IMR-90 (cell line): ENCODE results near the gene DOCK9. TPM values are rescaled to one million over a fixed set of nuclear protein-coding genes. Genes with fewer than 3 reads are reported as not detected.

Source experiments
- ATAC-seq: fragments of 200-7000 bp; cut with Tn5 transposase; 2 replicates; pipeline ENCODE4 v1.9.1; 2020; ENCODE audit warnings: low read depth, mild to moderate bottlenecking, moderate library complexity
- BruUV-seq: library from RNA; stranded (reverse); fragments of 400-500 nt; replicated peaks from 2 replicates; lab custom pipeline; 2021; lab: Mats Ljungman, UMichigan
- CTCF ChIA-PET: fragments of 300-600 bp; formaldehyde crosslinking; extraction: SDS; loops from one replicate; lab custom pipeline; 2021; ENCODE audit warnings: antibody characterized with exemption; lab: Yijun Ruan, JAX
- POLR2A ChIA-PET: fragments of 300-600 bp; sonication (Branson Sonifier 250); formaldehyde crosslinking; loops from one replicate; lab custom pipeline; 2022; ENCODE audit warnings: antibody characterized with exemption; ENCODE audit not compliant: unreplicated experiment; lab: Charles Lee
- DNase-seq: peaks from one replicate; pipeline ENCODE4 v3.0.0; 2013
- H2AFZ ChIP-seq: replicated peaks from 2 replicates; pipeline ENCODE3; 2013; ENCODE audit warnings: low read length, mild to moderate bottlenecking; ENCODE audit not compliant: poor library complexity
- H2AK5ac ChIP-seq: 2 replicates; pipeline ENCODE4 v1.6.1; 2013; ENCODE audit warnings: low read depth, low read length, inconsistent platforms
- H2AK9ac ChIP-seq: replicated peaks from 2 replicates; pipeline ENCODE3; 2013; ENCODE audit warnings: mild to moderate bottlenecking, low read depth, low read length, moderate library complexity; ENCODE audit not compliant: poor library complexity
- H2BK120ac ChIP-seq: 2 replicates; pipeline ENCODE4 v1.6.1; 2013; ENCODE audit warnings: low read depth, low read length, inconsistent platforms
- H2BK15ac ChIP-seq: 3 replicates; pipeline ENCODE4 v1.6.1; 2013; ENCODE audit warnings: low read depth, low read length, inconsistent platforms
- H2BK20ac ChIP-seq: 2 replicates; pipeline ENCODE4 v1.6.1; 2013; ENCODE audit warnings: low read depth, mild to moderate bottlenecking, inconsistent platforms, low read length, moderate library complexity
- H2BK5ac ChIP-seq: 2 replicates; pipeline ENCODE4 v1.6.1; 2013; ENCODE audit warnings: mild to moderate bottlenecking, low read depth, low read length, inconsistent platforms; ENCODE audit not compliant: poor library complexity, severe bottlenecking
- H3K14ac ChIP-seq: replicated peaks from 2 replicates; pipeline ENCODE4 v1.6.1; 2013; ENCODE audit warnings: low read depth, low read length, inconsistent platforms
- H3K18ac ChIP-seq: 2 replicates; pipeline ENCODE4 v1.6.1; 2013; ENCODE audit warnings: low read depth, low read length, control low read depth
- H3K23ac ChIP-seq: 2 replicates; pipeline ENCODE4 v1.6.1; 2013; ENCODE audit warnings: low read depth, low read length, inconsistent platforms
- H3K27ac ChIP-seq: 2 replicates; pipeline ENCODE4 v1.5.1; 2013; ENCODE audit warnings: mild to moderate bottlenecking, control low read depth, low read length; ENCODE audit not compliant: insufficient read depth
- H3K27me3 ChIP-seq: 2 replicates; pipeline ENCODE4 v1.6.1; 2013; ENCODE audit warnings: low read length; ENCODE audit not compliant: control insufficient read depth, insufficient read depth
- H3K36me3 ChIP-seq: 2 replicates; pipeline ENCODE4 v1.6.1; 2013; ENCODE audit warnings: low read length, mixed read lengths; ENCODE audit not compliant: control insufficient read depth, insufficient read depth
- H3K4ac ChIP-seq: 2 replicates; pipeline ENCODE4 v1.6.1; 2013; ENCODE audit warnings: low read depth, low read length, inconsistent platforms
- H3K4me1 ChIP-seq: 2 replicates; pipeline ENCODE4 v1.6.1; 2013; ENCODE audit warnings: low read length, mixed read lengths; ENCODE audit not compliant: control insufficient read depth, insufficient read depth
- H3K4me2 ChIP-seq: 2 replicates; pipeline ENCODE4 v1.6.1; 2013; ENCODE audit warnings: low read depth, mild to moderate bottlenecking, control low read depth, low read length, moderate library complexity
- H3K4me3 ChIP-seq: 2 replicates; pipeline ENCODE4 v1.5.1; 2013; ENCODE audit warnings: low read depth, mild to moderate bottlenecking, control low read depth, low read length, moderate library complexity; ENCODE audit not compliant: insufficient read depth
- H3K56ac ChIP-seq: 2 replicates; pipeline ENCODE4 v1.6.1; 2013; ENCODE audit warnings: low read length, inconsistent platforms; ENCODE audit not compliant: insufficient read depth; ENCODE audit errors: extremely low read depth
- H3K79me1 ChIP-seq, 2 experiments: 2 replicates each; pipeline ENCODE4 v1.6.1; 2013; ENCODE audit warnings: low read length in 2 of 2, inconsistent platforms in 1 of 2, low read depth in 1 of 2
- H3K9ac ChIP-seq: 2 replicates; pipeline ENCODE4 v1.6.1; 2013; ENCODE audit warnings: low read depth, low read length, control low read depth
- H3K9me1 ChIP-seq: 2 replicates; pipeline ENCODE4 v1.6.1; 2013; ENCODE audit warnings: low read length, inconsistent platforms; ENCODE audit not compliant: insufficient read depth
- H3K9me3 ChIP-seq: 2 replicates; pipeline ENCODE4 v1.6.1; 2013; ENCODE audit warnings: low read length; ENCODE audit not compliant: control insufficient read depth, insufficient read depth
- H4K20me1 ChIP-seq: 2 replicates; pipeline ENCODE4 v1.6.1; 2013; ENCODE audit warnings: low read length, inconsistent platforms; ENCODE audit not compliant: insufficient read depth
- H4K5ac ChIP-seq: 2 replicates; pipeline ENCODE4 v1.6.1; 2013; ENCODE audit warnings: mild to moderate bottlenecking, low read depth, low read length, control low read depth
- H4K8ac ChIP-seq, 2 experiments: 2 replicates each; pipeline ENCODE4 v1.6.1; 2013; ENCODE audit warnings: low read depth in 2 of 2, low read length in 2 of 2, control low read depth in 1 of 2, inconsistent platforms in 1 of 2
- H4K91ac ChIP-seq: 2 replicates; pipeline ENCODE4 v1.6.1; 2013; ENCODE audit warnings: low read depth, low read length, inconsistent platforms; ENCODE audit not compliant: insufficient read depth
- BHLHE40 ChIP-seq: fragments of 150-350 bp; IDR thresholded peaks from 2 replicates; pipeline ENCODE4 v1.6.1; 2016; ENCODE audit warnings: mild to moderate bottlenecking, low read depth, low read length
- CEBPB ChIP-seq: IDR thresholded peaks from 2 replicates; pipeline ENCODE4 v1.6.1; 2012; ENCODE audit warnings: low read depth, low read length, improper control_type of control experiment
- CHD1 ChIP-seq: IDR thresholded peaks from 2 replicates; pipeline ENCODE4 v1.6.1; 2012; ENCODE audit warnings: low read depth, low read length, improper control_type of control experiment
- FOS ChIP-seq: fragments of 150-350 bp; IDR thresholded peaks from 2 replicates; pipeline ENCODE4 v1.6.1; 2016; ENCODE audit warnings: low read depth, low read length
- MAFK ChIP-seq: IDR thresholded peaks from 2 replicates; pipeline ENCODE4 v1.6.1; 2012; ENCODE audit warnings: low read depth, low read length, improper control_type of control experiment
- MAZ ChIP-seq: IDR thresholded peaks from 2 replicates; pipeline ENCODE4 v1.6.1; 2012; ENCODE audit warnings: low read depth, mild to moderate bottlenecking, low read length, improper control_type of control experiment, moderate library complexity, borderline replicate concordance
- MXI1 ChIP-seq: IDR thresholded peaks from 2 replicates; pipeline ENCODE4 v1.6.1; 2012; ENCODE audit warnings: low read depth, mild to moderate bottlenecking, low read length, moderate library complexity, borderline replicate concordance
- NFE2L2 ChIP-seq: fragments of 150-350 bp; IDR thresholded peaks from 2 replicates; pipeline ENCODE4 v1.6.1; 2016; ENCODE audit warnings: low read depth, mild to moderate bottlenecking, low read length
- POLR2A ChIP-seq: IDR thresholded peaks from 2 replicates; pipeline ENCODE4 v1.6.1; 2012; ENCODE audit warnings: mild to moderate bottlenecking, low read depth, low read length
- RAD21 ChIP-seq: IDR thresholded peaks from 2 replicates; pipeline ENCODE4 v1.6.1; 2012; ENCODE audit warnings: low read length, improper control_type of control experiment
- RCOR1 ChIP-seq: IDR thresholded peaks from 2 replicates; pipeline ENCODE4 v1.6.1; 2012; ENCODE audit warnings: mild to moderate bottlenecking, low read length, improper control_type of control experiment; ENCODE audit not compliant: insufficient replicate concordance
- RFX5 ChIP-seq: IDR thresholded peaks from 2 replicates; pipeline ENCODE4 v1.8.0; 2012; ENCODE audit warnings: low read depth, mild to moderate bottlenecking, low read length, moderate library complexity
- SMC3 ChIP-seq: fragments of 150-350 bp; IDR thresholded peaks from 2 replicates; pipeline ENCODE4 v1.6.1; 2016; ENCODE audit warnings: low read depth, mild to moderate bottlenecking, antibody characterized with exemption, low read length, moderate library complexity
- WGBS, 2 experiments: methylation state at CpG; one replicate each; pipeline versions ENCODE4 v1.1.5 to v1.1.7; 2013; ENCODE audit warnings: missing lambda C conversion rate in 2 of 2; ENCODE audit not compliant: insufficient read length in 1 of 2; ENCODE audit errors: extremely low coverage in 2 of 2; 5-methylcytosine and 5-hydroxymethylcytosine counted together
- dilution Hi-C: fragments of 300-500 bp; cut with HindIII; formaldehyde crosslinking; loops from one replicate; pipeline ENCODE4 v1.14.3; 2018; ENCODE audit warnings: low sequenced_read_pairs; ENCODE audit not compliant: unreplicated experiment
- in situ Hi-C: fragments of 300-500 bp; cut with MboI; formaldehyde crosslinking; loops from 3 replicates; pipeline ENCODE4 v1.14.3; 2019; ENCODE audit warnings: low sequenced_read_pairs, inconsistent platforms, mixed read lengths
- intact Hi-C: fragments of 100-400 bp; cut with micrococcal nuclease; formaldehyde crosslinking; loops from 2 replicates; pipeline ENCODE4 v1.10.0; 2022
- polyA plus RNA-seq, 3 experiments: library from polyadenylated mRNA; depleted of rRNA; stranded (reverse); fragments of >200 nt; gene quantifications; 2 replicates each; pipeline ENCODE4 v1.2.3, GENCODE V29; 2012; ENCODE audit warnings: low replicate concordance in 1 of 3
- total RNA-seq: library from RNA; depleted of rRNA; stranded (reverse); fragments of >200 nt; gene quantifications from 2 replicates; pipeline ENCODE4 v1.2.3, GENCODE V29; 2012
- TF ChIP-seq, protein P1 (sequence below): fragments of 150-350 bp; IDR thresholded peaks from 2 replicates; pipeline ENCODE4 v1.6.1; 2016; ENCODE audit warnings: low read depth, mild to moderate bottlenecking, low read length, moderate library complexity, borderline replicate concordance
- TF ChIP-seq, protein P2 (sequence below): fragments of 150-350 bp; IDR thresholded peaks from 2 replicates; pipeline ENCODE4 v1.6.1; 2017; ENCODE audit warnings: mild to moderate bottlenecking, antibody characterized with exemption, low read length, low read depth
- TF ChIP-seq, protein P3 (sequence below): conservative IDR thresholded peaks from 2 replicates; pipeline ENCODE4 v1.5.1; 2012; ENCODE audit warnings: mild to moderate bottlenecking, low read depth, low read length, improper control_type of control experiment

Gene DOCK9
- total and polyA plus RNA-seq, 2 of the 4 experiments (the other 2 are of a cell fraction) = 4.8 to 7.2 TPM

DNA sequence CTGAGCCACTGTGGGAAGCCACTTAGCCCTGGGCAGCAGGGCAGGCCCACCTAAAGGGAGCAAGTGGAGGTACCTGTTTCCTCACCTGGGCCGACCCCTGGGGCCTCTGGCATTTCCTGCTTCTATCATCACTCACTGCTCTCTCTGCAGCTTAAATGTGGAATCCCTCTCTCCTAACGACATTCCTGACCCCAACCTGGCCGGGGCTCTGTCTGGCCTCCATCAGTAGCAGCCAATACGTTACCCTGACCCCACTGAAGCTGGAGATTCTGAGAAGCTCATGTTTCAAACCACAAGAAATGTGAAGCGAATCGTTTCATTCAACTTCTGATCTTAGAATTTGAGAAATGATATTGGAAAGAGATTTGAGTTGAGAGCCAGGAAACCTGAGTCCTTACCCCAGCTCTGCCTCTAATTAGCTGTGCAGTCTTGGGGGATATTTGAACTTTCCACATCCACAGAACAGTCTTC lies 39.9 kb downstream of the DOCK9 start:
- no peak overlapping the region for H2BK20ac ChIP-seq
- POLR2A ChIA-PET = no interaction called here
- no peak overlapping the region for H3K4ac ChIP-seq
- H3K36me3 ChIP-seq = no peaks in the 10 kb centered on the region
- no peak overlapping the region for H4K8ac ChIP-seq
- H3K27ac ChIP-seq = no peak overlapping the region
- H3K56ac ChIP-seq = no peak overlapping the region
- no peak overlapping the region for H3K4me2 ChIP-seq
- H3K9me1 ChIP-seq = peaks cover 3% of the 10 kb centered on the region
- peaks cover 11% of the 10 kb centered on the region for H3K4me1 ChIP-seq
- no peaks in the 10 kb centered on the region for H3K27me3 ChIP-seq
- no peak for ATAC-seq
- TF ChIP-seq RFX5 (no peak), MXI1 (no peak), CEBPB (no peak), BHLHE40 (no peak), RAD21 (no peak), RCOR1 (no peak), FOS (no peak), CHD1 (no peak), POLR2A (no peak), NFE2L2 (no peak), SMC3 (no peak), MAZ (no peak), MAFK (no peak)
- TF ChIP-seq, protein P1, sequence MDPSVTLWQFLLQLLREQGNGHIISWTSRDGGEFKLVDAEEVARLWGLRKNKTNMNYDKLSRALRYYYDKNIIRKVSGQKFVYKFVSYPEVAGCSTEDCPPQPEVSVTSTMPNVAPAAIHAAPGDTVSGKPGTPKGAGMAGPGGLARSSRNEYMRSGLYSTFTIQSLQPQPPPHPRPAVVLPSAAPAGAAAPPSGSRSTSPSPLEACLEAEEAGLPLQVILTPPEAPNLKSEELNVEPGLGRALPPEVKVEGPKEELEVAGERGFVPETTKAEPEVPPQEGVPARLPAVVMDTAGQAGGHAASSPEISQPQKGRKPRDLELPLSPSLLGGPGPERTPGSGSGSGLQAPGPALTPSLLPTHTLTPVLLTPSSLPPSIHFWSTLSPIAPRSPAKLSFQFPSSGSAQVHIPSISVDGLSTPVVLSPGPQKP = no peak
- TF ChIP-seq, protein P2, sequence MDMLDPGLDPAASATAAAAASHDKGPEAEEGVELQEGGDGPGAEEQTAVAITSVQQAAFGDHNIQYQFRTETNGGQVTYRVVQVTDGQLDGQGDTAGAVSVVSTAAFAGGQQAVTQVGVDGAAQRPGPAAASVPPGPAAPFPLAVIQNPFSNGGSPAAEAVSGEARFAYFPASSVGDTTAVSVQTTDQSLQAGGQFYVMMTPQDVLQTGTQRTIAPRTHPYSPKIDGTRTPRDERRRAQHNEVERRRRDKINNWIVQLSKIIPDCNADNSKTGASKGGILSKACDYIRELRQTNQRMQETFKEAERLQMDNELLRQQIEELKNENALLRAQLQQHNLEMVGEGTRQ = no peak
- TF ChIP-seq, protein P3, sequence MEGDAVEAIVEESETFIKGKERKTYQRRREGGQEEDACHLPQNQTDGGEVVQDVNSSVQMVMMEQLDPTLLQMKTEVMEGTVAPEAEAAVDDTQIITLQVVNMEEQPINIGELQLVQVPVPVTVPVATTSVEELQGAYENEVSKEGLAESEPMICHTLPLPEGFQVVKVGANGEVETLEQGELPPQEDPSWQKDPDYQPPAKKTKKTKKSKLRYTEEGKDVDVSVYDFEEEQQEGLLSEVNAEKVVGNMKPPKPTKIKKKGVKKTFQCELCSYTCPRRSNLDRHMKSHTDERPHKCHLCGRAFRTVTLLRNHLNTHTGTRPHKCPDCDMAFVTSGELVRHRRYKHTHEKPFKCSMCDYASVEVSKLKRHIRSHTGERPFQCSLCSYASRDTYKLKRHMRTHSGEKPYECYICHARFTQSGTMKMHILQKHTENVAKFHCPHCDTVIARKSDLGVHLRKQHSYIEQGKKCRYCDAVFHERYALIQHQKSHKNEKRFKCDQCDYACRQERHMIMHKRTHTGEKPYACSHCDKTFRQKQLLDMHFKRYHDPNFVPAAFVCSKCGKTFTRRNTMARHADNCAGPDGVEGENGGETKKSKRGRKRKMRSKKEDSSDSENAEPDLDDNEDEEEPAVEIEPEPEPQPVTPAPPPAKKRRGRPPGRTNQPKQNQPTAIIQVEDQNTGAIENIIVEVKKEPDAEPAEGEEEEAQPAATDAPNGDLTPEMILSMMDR = no peak
- no peak overlapping the region for H4K5ac ChIP-seq
- peaks cover 3 to 20% of the 10 kb centered on the region in 2 experiments; a peak in 2 of 4 replicates for H3K79me1 ChIP-seq
- no peak overlapping the region for H3K9ac ChIP-seq
- no peak overlapping the region for H2BK15ac ChIP-seq
- H2AFZ ChIP-seq = no peak overlapping the region
- no peak overlapping the region for H2AK9ac ChIP-seq
- CTCF ChIA-PET = interaction anchor here (0.6 kb wide), 2 partner anchors 8 to 352 kb away, joined by 3 to 4 read pairs; no protein-coding TSS in a partner anchor
- no peak overlapping the region for H4K91ac ChIP-seq
- dilution Hi-C loops (no loop called here), in situ Hi-C loops (no loop called here), intact Hi-C loops (no loop called here)
- H3K18ac ChIP-seq = no peak overlapping the region
- H3K14ac ChIP-seq = no peak overlapping the region
- peak; percentile 12 for DNase-seq
- WGBS, 2 experiments = no CpG with 5 or more reads among the region's 6 CpGs
- BruUV-seq = no TSS peak
- no peak overlapping the region for H2BK5ac ChIP-seq
- peaks cover 11% of the 10 kb centered on the region for H3K9me3 ChIP-seq
- H3K23ac ChIP-seq = no peak overlapping the region
- H3K4me3 ChIP-seq = no peak overlapping the region
- no peak overlapping the region for H2AK5ac ChIP-seq
- H4K20me1 ChIP-seq = no peaks in the 10 kb centered on the region
- no peak overlapping the region for H2BK120ac ChIP-seq
